ENCODE data around the gene EBI3. TPM values are rescaled to one million over a fixed set of nuclear protein-coding genes. Genes with fewer than 3 reads are reported as not detected.

The EBI3 gene
- total and polyA plus RNA-seq, 2 of the 13 experiments (the other 11 are each of a cell fraction or from before 2014, with no cell fraction given) = 3.4 TPM; not detected in 1

DNA sequence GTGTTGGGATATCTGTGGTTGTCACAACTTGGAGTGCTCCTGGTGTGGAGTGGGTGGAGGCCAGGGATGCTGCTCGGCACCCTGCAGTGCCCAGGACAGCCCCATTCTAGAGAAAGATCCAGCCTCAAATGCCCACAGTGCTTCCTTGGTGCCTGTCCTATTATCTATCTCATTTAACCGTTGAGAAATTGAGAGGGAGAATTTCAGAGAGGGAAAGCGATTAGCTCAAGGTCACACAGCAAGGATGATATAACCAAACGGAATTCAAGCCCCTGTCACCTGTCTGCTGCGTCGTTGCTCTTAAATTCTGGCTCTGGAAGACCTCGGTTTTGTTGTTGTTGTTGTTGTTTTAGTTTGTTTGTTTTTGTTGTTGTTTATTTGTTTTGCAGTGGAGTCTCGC lies 33.3 kb upstream of the EBI3 start:
- ATAC-seq (no peak), DNase-seq (ENCODE audit: low spot score) (no peak), FAIRE-seq (no peak)
- no peak overlapping the region for H3K4me3 ChIP-seq (replicated peaks in 1 of 3; ENCODE audit: insufficient read depth in 1 of 3, low read depth in 2 of 3, low read length in 3 of 3)
- BruUV-seq (replicated peaks) = no TSS peak
- intact Hi-C loops (cut with micrococcal nuclease; ENCODE audit: unreplicated experiment) (no loop called here), in situ Hi-C loops (cut with HindIII; ENCODE audit: extremely low pct_ligation_motif_present, low pct_unique_long_range_greater_than_20kb) (no loop called here)
- H3K27ac ChIP-seq (ENCODE audit: extremely low read length, insufficient read depth, low read length) = no peak overlapping the region
- TF ChIP-seq ZNF768 (CRISPR knock-in tag; IDR thresholded peaks at IDR 0.05) (peak; percentile 92), ZNF746 (CRISPR knock-in tag; IDR thresholded peaks at IDR 0.05) (no peak), FOXP1 (IDR thresholded peaks at IDR 0.05) (peak; percentile 68; the same call in 1 of the 2 replicates), FOXP1 (CRISPR knock-in tag; IDR thresholded peaks at IDR 0.05) (no peak)
- no peak overlapping the region for H3K9ac ChIP-seq (ENCODE audit: insufficient read depth, low read depth, low read length)
- no peak overlapping the region for H2AFZ ChIP-seq (ENCODE audit: low read length)
- no peaks in the 10 kb centered on the region for H3K9me3 ChIP-seq (ENCODE audit: low read length)
- peaks cover 26% of the 10 kb centered on the region for H3K4me1 ChIP-seq (ENCODE audit: insufficient read depth, low read length)
- WGBS (ENCODE audit: low lambda C conversion rate) = 56% methylated on average over 8 of the region's 8 CpGs
- CTCF ChIA-PET (ENCODE audit: low intra/inter-chr PET ratio, low total read pairs) = no interaction called here
- POLR2A ChIA-PET = no interaction called here
- H3K79me2 ChIP-seq (ENCODE audit: insufficient read depth, low read length) = no peaks in the 10 kb centered on the region
- H3K27me3 ChIP-seq (ENCODE audit: control insufficient read depth in 1 of 2, insufficient read depth in 2 of 2, low read length in 2 of 2) = peaks cover 4 to 34% of the 10 kb centered on the region in 2 experiments; a peak in 3 of 5 replicates
- no peaks in the 10 kb centered on the region for H3K36me3 ChIP-seq (replicated peaks in 1 of 2; ENCODE audit: control insufficient read depth in 1 of 2, insufficient read depth in 2 of 2, low read length in 2 of 2)
- H4K20me1 ChIP-seq (ENCODE audit: insufficient read depth, low read length) = no peaks in the 10 kb centered on the region
- H3K4me2 ChIP-seq (ENCODE audit: low read depth, low read length) = no peak overlapping the region

DNA sequence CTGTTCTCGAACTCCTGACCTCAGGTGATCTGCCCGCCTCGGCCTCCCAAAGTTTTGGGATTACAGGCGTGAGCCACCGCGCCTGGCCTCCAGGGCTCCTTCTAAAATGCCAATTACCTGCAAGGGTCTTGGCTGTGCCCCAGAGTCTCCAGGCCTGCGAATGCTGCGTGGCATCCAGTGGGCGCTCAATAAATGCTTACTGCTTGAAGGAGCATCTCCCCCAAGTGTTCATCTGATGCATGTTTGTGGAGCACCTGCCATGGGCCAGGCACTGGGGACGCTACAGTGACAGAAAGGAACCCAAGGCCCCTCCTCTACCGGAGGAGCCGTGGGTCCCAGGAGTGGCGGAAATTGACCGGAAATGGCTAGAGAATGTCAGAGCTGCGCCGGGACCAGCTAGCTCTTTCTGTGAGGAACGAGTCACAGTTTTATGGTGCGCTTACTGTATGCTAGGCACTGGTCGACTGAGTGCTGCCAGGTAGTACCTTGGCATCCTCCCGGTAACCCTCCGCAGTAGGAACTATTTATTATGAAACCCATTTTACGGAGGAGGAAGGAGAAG lies 32.7 kb upstream of the EBI3 start:
- ATAC-seq (no peak), FAIRE-seq (no peak), DNase-seq (ENCODE audit: low spot score) (no peak)
- Histone ChIP-seq H3K27me3 (ENCODE audit: control insufficient read depth in 1 of 2, insufficient read depth in 2 of 2, low read length in 2 of 2) (peaks cover 4 to 40% of the 10 kb centered on the region in 2 experiments; a peak in 3 of 5 replicates), H3K36me3 (replicated peaks in 1 of 2; ENCODE audit: control insufficient read depth in 1 of 2, insufficient read depth in 2 of 2, low read length in 2 of 2) (no peaks in the 10 kb centered on the region), H3K4me2 (ENCODE audit: low read depth, low read length) (no peak overlapping the region), H3K9me3 (ENCODE audit: low read length) (no peaks in the 10 kb centered on the region), H2AFZ (ENCODE audit: low read length) (no peak overlapping the region), H3K79me2 (ENCODE audit: insufficient read depth, low read length) (no peaks in the 10 kb centered on the region), H3K4me3 (replicated peaks in 1 of 3; ENCODE audit: insufficient read depth in 1 of 3, low read depth in 2 of 3, low read length in 3 of 3) (no peak overlapping the region), H4K20me1 (ENCODE audit: insufficient read depth, low read length) (no peaks in the 10 kb centered on the region), H3K9ac (ENCODE audit: insufficient read depth, low read depth, low read length) (no peak overlapping the region), H3K4me1 (ENCODE audit: insufficient read depth, low read length) (peaks cover 26% of the 10 kb centered on the region), H3K27ac (ENCODE audit: extremely low read length, insufficient read depth, low read length) (no peak overlapping the region)
- CTCF ChIA-PET (ENCODE audit: low intra/inter-chr PET ratio, low total read pairs) = no interaction called here
- intact Hi-C loops (cut with micrococcal nuclease; ENCODE audit: unreplicated experiment) (no loop called here), in situ Hi-C loops (cut with HindIII; ENCODE audit: extremely low pct_ligation_motif_present, low pct_unique_long_range_greater_than_20kb) (no loop called here)
- POLR2A ChIA-PET = no interaction called here
- 85% methylated on average over 22 of the region's 22 CpGs for WGBS (ENCODE audit: low lambda C conversion rate)
- BruUV-seq (replicated peaks) = no TSS peak
- TF ChIP-seq ZKSCAN8 (CRISPR knock-in tag; IDR thresholded peaks at IDR 0.05; ENCODE audit: borderline replicate concordance) (0 out of 2 replicates have a peak, but pooled peaks have one; percentile 33), ZNF766 (CRISPR knock-in tag; IDR thresholded peaks at IDR 0.05; ENCODE audit: borderline replicate concordance) (no peak), ZNF431 (CRISPR knock-in tag; IDR thresholded peaks at IDR 0.05; ENCODE audit: borderline replicate concordance, low read depth) (no peak)
